Measurements from ENCODE around the gene ANKH.

DNA sequence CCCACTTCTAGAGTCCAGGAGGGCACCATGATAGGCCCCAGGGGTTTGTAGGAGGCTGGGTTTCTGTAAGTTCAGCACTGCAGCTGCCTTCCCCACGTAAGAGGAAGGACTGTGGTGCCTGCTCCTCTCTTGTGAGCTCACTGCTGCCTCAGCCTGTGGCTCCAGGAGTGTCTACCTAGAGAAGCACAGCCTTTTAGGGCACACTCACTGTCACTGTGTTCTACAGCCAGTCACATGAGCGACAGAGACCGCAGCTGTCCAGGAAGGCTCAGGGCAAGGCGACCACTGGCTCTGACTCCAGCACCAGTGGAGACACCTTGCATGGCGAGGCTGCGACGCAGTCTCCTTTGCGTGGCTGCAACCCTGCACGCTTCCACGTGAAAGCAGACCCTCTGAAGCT lies 134.3 kb downstream of the ANKH start:
- TF ChIP-seq, protein P1, sequence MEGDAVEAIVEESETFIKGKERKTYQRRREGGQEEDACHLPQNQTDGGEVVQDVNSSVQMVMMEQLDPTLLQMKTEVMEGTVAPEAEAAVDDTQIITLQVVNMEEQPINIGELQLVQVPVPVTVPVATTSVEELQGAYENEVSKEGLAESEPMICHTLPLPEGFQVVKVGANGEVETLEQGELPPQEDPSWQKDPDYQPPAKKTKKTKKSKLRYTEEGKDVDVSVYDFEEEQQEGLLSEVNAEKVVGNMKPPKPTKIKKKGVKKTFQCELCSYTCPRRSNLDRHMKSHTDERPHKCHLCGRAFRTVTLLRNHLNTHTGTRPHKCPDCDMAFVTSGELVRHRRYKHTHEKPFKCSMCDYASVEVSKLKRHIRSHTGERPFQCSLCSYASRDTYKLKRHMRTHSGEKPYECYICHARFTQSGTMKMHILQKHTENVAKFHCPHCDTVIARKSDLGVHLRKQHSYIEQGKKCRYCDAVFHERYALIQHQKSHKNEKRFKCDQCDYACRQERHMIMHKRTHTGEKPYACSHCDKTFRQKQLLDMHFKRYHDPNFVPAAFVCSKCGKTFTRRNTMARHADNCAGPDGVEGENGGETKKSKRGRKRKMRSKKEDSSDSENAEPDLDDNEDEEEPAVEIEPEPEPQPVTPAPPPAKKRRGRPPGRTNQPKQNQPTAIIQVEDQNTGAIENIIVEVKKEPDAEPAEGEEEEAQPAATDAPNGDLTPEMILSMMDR (IDR thresholded peaks at IDR 0.05; ENCODE audit: borderline replicate concordance, extremely low read depth, low read length, poor library complexity, severe bottlenecking), result no peak
- TF ChIP-seq EZH2 (IDR thresholded peaks at IDR 0.05; ENCODE audit: borderline replicate concordance, low read depth, low read length, severe bottlenecking), result no peak

Data from DND-41 (cell line).